CD4-positive, alpha-beta T cell (primary cell): Measurements from ENCODE around the gene MAP3K5. TPM values are rescaled to one million over a fixed set of nuclear protein-coding genes. Genes with fewer than 3 reads are reported as not detected.

ENCODE experiments used
- ATAC-seq: fragments of 200-7000 bp; cut with Tn5 transposase; one replicate; pipeline ENCODE4 v1.10.0; 2022; ENCODE audit warnings: mild to moderate bottlenecking; ENCODE audit not compliant: poor library complexity
- CTCF ChIA-PET: fragments of 350-600 bp; sonication (Branson Sonifier 250); formaldehyde crosslinking; loops from one replicate; lab custom pipeline; 2021; ENCODE audit warnings: antibody characterized with exemption, inconsistent platforms; lab: Charles Lee
- POLR2A ChIA-PET: fragments of 350-600 bp; sonication (Branson Sonifier 250); formaldehyde crosslinking; loops from one replicate; lab custom pipeline; 2021; ENCODE audit warnings: antibody characterized with exemption, inconsistent platforms; lab: Charles Lee
- DNase-seq, 14 experiments: peaks; one replicate each; pipeline ENCODE4 v3.0.0-alpha.2; 2013 to 2020; ENCODE audit warnings: mixed read lengths in 2 of 14
- H3K27ac ChIP-seq, 2 donors: one replicate each; pipeline versions ENCODE4 v1.5.1 to v1.7.0; 2013; ENCODE audit warnings: low read length in 2 of 2, low read depth in 1 of 2, mild to moderate bottlenecking in 1 of 2
- H3K27me3 ChIP-seq, 2 experiments: 1 replicate in 1 of 2; 2 replicates in 1 of 2; pipeline versions ENCODE4 v1.6.1 to v1.7.0; 2013; ENCODE audit warnings: low read length in 2 of 2, control low read depth in 1 of 2, mild to moderate bottlenecking in 1 of 2, moderate library complexity in 1 of 2; ENCODE audit not compliant: insufficient read depth in 2 of 2, control insufficient read depth in 1 of 2
- H3K36me3 ChIP-seq: one replicate; pipeline ENCODE4 v1.6.1; 2013; ENCODE audit warnings: low read length, control low read depth; ENCODE audit not compliant: insufficient read depth
- H3K4me1 ChIP-seq: one replicate; pipeline ENCODE4 v1.6.1; 2013; ENCODE audit warnings: low read length, control low read depth; ENCODE audit not compliant: insufficient read depth
- H3K4me3 ChIP-seq: one replicate; pipeline ENCODE4 v1.5.1; 2013; ENCODE audit warnings: mild to moderate bottlenecking, low read length, moderate library complexity
- H3K9me3 ChIP-seq, 2 experiments: 1 replicate in 1 of 2; 2 replicates in 1 of 2; pipeline versions ENCODE4 v1.6.1 to v1.7.0; 2013; ENCODE audit warnings: low read length in 2 of 2, mild to moderate bottlenecking in 2 of 2, control low read depth in 1 of 2, moderate library complexity in 1 of 2; ENCODE audit not compliant: control insufficient read depth in 1 of 2, insufficient read depth in 1 of 2
- H3K27ac Mint-ChIP-seq: one replicate; pipeline ENCODE4 v1.8.0; 2020; ENCODE audit warnings: mixed read lengths
- H3K27me3 Mint-ChIP-seq: one replicate; pipeline ENCODE4 v1.8.0; 2021; ENCODE audit warnings: mixed read lengths
- H3K36me3 Mint-ChIP-seq: one replicate; pipeline ENCODE4 v1.8.0; 2021; ENCODE audit warnings: low read depth, mixed read lengths
- H3K4me1 Mint-ChIP-seq: one replicate; pipeline ENCODE4 v1.8.0; 2021; ENCODE audit warnings: low read depth, mixed read lengths
- H3K4me3 Mint-ChIP-seq: one replicate; pipeline ENCODE4 v1.8.0; 2020; ENCODE audit warnings: mild to moderate bottlenecking, mixed read lengths
- H3K9me3 Mint-ChIP-seq: one replicate; pipeline ENCODE4 v1.8.0; 2020; ENCODE audit warnings: mixed read lengths
- CTCF ChIP-seq: fragments of 200-600 bp; IDR thresholded peaks from one replicate; pipeline ENCODE4 v1.8.0; 2022; ENCODE audit warnings: antibody characterized with exemption, mild to moderate bottlenecking
- intact Hi-C, 2 experiments: fragments of 100-400 bp; cut with DNase I in 1 of 2; cut with micrococcal nuclease in 1 of 2; formaldehyde crosslinking; loops; one replicate each; pipeline versions ENCODE4 v1.15.1 to v1.9.0; 2023 to 2025; cut with DNase I, micrococcal nuclease
- total RNA-seq, 174 experiments: library from RNA in 2 of 174; stranded (reverse) in 2 of 174; gene quantifications; one replicate each; pipeline ENCODE4 v1.2.3 and lab custom pipeline; 2021 to 2026

MAP3K5 gene
- total RNA-seq, 2 experiments from 2014 or later, result 12.9 to 14.1 TPM

GRCh38 chr6:136635615-136636014 lies 156.7 kb downstream of the MAP3K5 start:
- DNase-seq (no peak), ATAC-seq (no peak)
- TF ChIP-seq CTCF, result no peak
- Histone ChIP-seq H3K27ac (no peak overlapping the region), H3K36me3 (peaks cover 70% of the 10 kb centered on the region), H3K9me3 (no peaks in the 10 kb centered on the region), H3K4me3 (no peak overlapping the region), H3K4me1 (no peaks in the 10 kb centered on the region), H3K27me3 (no peaks in the 10 kb centered on the region)
- Mint-ChIP-seq H3K4me1 (no peaks in the 10 kb centered on the region), H3K4me3 (no peak overlapping the region), H3K36me3 (peaks cover 60% of the 10 kb centered on the region), H3K27me3 (no peaks in the 10 kb centered on the region), H3K9me3 (no peaks in the 10 kb centered on the region), H3K27ac (no peak overlapping the region)
- ChIA-PET CTCF (interaction anchor here (1.5 kb wide), 1 partner anchor 9 kb away, joined by 6 read pairs; no protein-coding TSS in a partner anchor), POLR2A (interaction anchor here (0.6 to 1.1 kb wide), 2 partner anchors 41 to 157 kb away, joined by 3 to 4 read pairs; partner anchors contain the start of gene MAP3K5)
- intact Hi-C loops, result no loop called here

- no peaks in the 10 kb centered on the region for H3K27me3 ChIP-seq
- H3K4me3 Mint-ChIP-seq, result no peak overlapping the region
- no peak overlapping the region for H3K27ac Mint-ChIP-seq
- H3K4me1 ChIP-seq, result no peaks in the 10 kb centered on the region
- ChIA-PET CTCF (no interaction called here), POLR2A (no interaction called here)
- intact Hi-C loops, result no loop called here
- H3K27me3 Mint-ChIP-seq, result no peaks in the 10 kb centered on the region
- H3K4me1 Mint-ChIP-seq, result no peaks in the 10 kb centered on the region
- H3K4me3 ChIP-seq, result no peak overlapping the region
- H3K9me3 ChIP-seq, result no peaks in the 10 kb centered on the region
- no peak overlapping the region for H3K27ac ChIP-seq
- no peaks in the 10 kb centered on the region for H3K9me3 Mint-ChIP-seq
- no peak for ATAC-seq
- peaks cover 67% of the 10 kb centered on the region for H3K36me3 Mint-ChIP-seq
- TF ChIP-seq CTCF, result no peak
- DNase-seq, result no peak
- peaks cover 75% of the 10 kb centered on the region for H3K36me3 ChIP-seq
Observed at GRCh38 chr6:136633355-136633754, 158.9 kb downstream of the MAP3K5 start.

GRCh38 chr6:136628996-136629395 lies 163.3 kb downstream of the MAP3K5 start:
- H3K9me3 ChIP-seq, result no peaks in the 10 kb centered on the region
- Mint-ChIP-seq H3K9me3 (no peaks in the 10 kb centered on the region), H3K27me3 (no peaks in the 10 kb centered on the region), H3K4me3 (no peak overlapping the region), H3K36me3 (peaks cover 41% of the 10 kb centered on the region), H3K27ac (no peak overlapping the region), H3K4me1 (no peaks in the 10 kb centered on the region)
- H3K4me3 ChIP-seq, result no peak overlapping the region
- DNase-seq, result no peak
- ATAC-seq, result no peak
- no peaks in the 10 kb centered on the region for H3K27me3 ChIP-seq
- TF ChIP-seq CTCF, result no peak
- intact Hi-C loops, result no loop called here
- CTCF ChIA-PET, result no interaction called here
- H3K27ac ChIP-seq, result no peak overlapping the region
- POLR2A ChIA-PET, result interaction anchor here (0.6 kb wide), 1 partner anchor 358 kb away, joined by 3 read pairs; no protein-coding TSS in a partner anchor
- no peaks in the 10 kb centered on the region for H3K4me1 ChIP-seq
- peaks cover 63% of the 10 kb centered on the region for H3K36me3 ChIP-seq
